C4-2B (cell line): ENCODE data around the gene TMEM123.
"Not testable (repeated sequence)": the region's sequence is repeated elsewhere in the genome, so short reads cannot be mapped to it uniquely, and the experiment has no call there.

Experiments used
- H3K27ac ChIP-seq: fragments of 450-650 bp; 2 replicates; pipeline ENCODE4 v1.5.1; 2017
- ZFX ChIP-seq: fragments of 450-650 bp; IDR thresholded peaks from 2 replicates; pipeline ENCODE4 v1.6.1; 2017
- TF ChIP-seq, protein P1 (sequence below): fragments of 450-650 bp; conservative IDR thresholded peaks from 2 replicates; pipeline ENCODE4 v1.5.1; 2017; ENCODE audit warnings: mild to moderate bottlenecking

Gene TMEM123

DNA sequence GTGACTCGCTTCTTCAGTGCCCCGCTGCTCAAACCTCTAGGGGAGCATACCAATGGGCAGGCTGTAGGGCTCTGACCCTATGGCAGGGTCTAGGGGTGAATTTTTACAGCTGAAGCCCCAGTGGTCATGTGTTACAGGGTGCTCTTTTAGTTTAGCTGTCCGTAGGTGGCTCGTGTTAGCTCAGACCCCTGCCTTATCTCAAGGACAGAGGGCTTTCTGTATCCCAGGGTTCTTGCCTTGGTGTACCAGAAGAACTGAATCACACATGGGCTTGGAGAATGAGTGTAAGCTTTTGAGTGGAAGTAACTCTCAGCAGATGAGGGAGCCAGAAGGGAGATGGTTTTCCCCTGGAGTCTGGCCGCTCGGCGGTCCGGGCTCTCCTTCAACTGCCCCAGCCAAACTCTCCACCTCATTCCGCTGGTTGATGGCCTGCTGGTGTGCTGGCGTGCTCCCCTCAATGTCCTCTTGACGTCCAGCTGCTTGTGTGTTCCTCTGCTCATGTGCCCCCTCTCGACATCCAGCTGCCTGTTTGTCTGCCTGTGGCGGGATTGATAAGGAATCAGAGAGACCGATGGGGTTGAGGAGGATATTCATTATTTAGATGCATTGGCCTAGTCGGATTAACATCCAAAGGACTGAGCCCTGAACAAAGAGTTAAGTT, 68.0 kb downstream of the TMEM123 start:
- H3K27ac ChIP-seq = no peak overlapping the region
- TF ChIP-seq, protein P1, sequence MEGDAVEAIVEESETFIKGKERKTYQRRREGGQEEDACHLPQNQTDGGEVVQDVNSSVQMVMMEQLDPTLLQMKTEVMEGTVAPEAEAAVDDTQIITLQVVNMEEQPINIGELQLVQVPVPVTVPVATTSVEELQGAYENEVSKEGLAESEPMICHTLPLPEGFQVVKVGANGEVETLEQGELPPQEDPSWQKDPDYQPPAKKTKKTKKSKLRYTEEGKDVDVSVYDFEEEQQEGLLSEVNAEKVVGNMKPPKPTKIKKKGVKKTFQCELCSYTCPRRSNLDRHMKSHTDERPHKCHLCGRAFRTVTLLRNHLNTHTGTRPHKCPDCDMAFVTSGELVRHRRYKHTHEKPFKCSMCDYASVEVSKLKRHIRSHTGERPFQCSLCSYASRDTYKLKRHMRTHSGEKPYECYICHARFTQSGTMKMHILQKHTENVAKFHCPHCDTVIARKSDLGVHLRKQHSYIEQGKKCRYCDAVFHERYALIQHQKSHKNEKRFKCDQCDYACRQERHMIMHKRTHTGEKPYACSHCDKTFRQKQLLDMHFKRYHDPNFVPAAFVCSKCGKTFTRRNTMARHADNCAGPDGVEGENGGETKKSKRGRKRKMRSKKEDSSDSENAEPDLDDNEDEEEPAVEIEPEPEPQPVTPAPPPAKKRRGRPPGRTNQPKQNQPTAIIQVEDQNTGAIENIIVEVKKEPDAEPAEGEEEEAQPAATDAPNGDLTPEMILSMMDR = no peak
- no peak for TF ChIP-seq ZFX

DNA sequence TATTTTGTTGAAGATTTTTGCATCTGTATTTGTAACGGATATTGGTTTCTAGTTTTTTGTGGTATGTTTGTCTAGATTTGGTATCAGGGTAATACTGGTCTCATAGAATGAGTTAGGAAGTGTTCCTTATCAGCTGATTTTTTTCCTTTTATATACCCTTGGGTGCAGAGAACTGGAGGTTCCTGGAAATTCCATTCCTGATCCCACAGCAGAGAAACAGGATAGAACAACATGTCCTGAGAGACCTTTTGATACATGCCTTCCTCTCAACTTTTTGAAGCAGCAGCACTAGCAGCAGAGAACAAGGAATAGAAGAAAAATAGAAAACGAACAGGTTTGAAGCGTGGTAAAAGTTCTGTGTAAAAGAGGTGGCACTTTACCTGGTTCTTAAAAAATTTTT, 68.7 kb downstream of the TMEM123 start:
- no peak for TF ChIP-seq ZFX
- TF ChIP-seq, protein P1 = no peak
- no peak overlapping the region for H3K27ac ChIP-seq

DNA sequence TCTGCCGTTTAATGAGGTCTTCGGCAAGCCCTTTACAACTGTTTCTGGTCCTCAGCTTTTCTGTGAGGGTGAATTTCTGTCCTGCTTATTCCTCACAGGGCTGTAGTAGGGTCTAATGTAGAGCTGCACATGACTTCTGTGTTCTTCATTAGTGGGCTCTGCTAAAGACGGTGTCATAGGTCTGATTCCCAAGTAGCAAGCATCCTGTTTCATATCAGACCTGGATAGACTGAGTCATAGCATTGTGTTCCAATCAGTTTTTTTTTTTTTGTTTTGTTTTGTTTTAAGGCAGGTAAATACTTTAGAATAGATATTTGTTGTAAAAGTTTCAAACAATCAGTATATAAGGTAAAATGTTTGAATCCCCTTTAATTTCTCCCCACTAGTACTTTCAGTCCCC, 70.2 kb downstream of the TMEM123 start:
- TF ChIP-seq, protein P1 = no peak
- no peak for TF ChIP-seq ZFX
- H3K27ac ChIP-seq = no peak overlapping the region

DNA sequence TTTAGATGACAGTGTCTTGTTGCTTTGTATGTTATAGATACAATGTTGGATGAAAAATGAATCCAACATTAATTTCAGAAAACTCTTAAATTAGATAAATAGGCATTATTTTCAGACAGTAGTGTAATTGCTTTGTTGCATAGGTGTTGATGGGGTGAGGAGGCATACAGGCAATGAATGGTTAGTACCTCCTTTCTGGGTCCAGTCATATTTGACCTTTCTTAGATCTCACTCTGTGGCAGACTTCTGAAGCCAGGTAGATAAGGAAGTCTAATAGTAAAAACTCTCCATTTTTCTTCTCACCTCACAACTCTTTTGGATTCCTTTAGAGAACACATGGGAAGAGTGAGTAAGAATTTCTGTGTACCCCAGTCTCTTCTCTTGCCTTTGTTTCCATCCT, 73.7 kb downstream of the TMEM123 start:
- TF ChIP-seq, protein P1 = no peak
- TF ChIP-seq ZFX = no peak

DNA sequence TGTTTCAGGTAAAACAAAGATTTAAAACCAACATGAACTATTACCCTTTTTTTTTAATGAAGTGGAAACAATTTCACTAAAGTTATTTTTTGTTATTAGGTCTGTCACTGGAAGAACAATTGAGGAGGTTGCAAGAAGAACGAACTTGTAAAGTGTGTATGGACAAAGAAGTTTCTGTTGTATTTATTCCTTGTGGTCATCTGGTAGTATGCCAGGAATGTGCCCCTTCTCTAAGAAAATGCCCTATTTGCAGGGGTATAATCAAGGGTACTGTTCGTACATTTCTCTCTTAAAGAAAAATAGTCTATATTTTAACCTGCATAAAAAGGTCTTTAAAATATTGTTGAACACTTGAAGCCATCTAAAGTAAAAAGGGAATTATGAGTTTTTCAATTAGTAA, 74.7 kb downstream of the TMEM123 start:
- TF ChIP-seq ZFX = no peak
- TF ChIP-seq, protein P1 = no peak
- no peak overlapping the region for H3K27ac ChIP-seq

More for the DNA sequence above, 73.7 kb downstream of the TMEM123 start:
- H3K27ac ChIP-seq = no peak overlapping the region

DNA sequence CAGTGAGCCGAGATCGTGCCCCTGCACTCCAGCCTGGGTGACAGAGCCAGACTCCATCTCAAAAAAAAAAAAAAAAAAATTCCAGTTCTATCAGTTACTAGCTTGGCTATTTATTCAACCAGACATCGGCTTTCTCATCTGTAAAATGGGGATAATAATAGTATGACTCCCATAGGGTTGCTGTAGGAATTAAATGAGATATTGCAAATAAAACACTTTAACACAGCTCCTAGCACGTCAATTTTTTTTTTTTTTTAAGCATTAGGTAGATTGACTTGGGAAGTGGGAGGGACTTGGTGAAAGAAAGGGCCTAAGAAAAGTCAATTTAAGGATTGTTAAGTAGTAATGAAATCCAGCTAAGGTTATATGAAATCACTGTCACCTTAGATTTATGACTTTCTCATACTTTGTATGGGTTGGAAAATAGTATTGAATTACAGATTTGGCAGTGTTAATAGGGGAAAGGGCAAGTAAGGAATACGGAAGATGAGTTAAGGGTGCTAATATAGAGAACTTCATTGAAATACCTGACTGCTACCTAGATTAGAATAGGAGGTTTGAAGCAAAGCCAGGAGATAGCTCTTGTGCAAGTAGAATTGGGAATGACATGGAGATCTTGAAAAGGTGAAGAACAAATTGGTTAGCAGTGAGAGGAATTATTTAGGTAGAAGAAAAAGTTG, 76.7 kb downstream of the TMEM123 start:
- TF ChIP-seq ZFX = no peak
- TF ChIP-seq, protein P1 = no peak
- no peak overlapping the region for H3K27ac ChIP-seq

DNA sequence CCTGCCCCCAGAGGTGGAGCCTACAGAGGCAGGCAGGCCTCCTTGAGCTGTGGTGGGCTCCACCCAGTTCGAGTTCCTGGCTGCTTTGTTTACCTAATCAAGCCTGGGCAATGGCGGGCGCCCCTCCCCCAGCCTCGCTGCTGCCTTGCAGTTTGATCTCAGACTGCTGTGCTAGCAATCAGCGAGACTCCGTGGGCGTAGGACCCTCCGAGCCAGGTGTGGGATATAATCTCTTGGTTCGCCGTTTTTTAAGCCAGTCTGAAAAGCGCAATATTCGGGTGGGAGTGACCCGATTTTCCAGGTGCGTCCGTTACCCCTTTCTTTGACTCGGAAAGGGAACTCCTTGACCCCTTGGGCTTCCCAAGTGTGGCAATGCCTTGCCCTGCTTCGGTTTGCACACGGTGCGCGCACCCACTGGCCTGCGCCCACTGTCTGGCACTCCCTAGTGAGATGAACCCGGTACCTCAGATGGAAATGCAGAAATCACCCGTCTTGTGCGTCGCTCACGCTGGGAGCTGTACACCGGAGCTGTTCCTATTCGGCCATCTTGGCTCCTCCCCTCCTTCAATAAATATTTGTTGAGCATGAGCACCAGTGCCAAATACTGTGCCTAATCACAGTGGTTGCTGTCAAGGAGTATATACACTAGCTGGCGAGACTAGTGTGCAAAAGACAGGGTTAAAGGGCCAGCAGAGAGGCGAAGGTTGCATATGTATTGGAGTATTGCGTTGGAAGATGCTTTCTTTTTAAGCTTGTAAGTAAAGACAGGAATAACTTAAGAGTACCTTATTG, 77.7 kb downstream of the TMEM123 start:
- not testable (repeated sequence) for H3K27ac ChIP-seq
